ENCODE measurements around the gene TENM4. TPM values are rescaled to one million over a fixed set of nuclear protein-coding genes. Genes with fewer than 3 reads are reported as not detected.

Gene TENM4
- polyA plus RNA-seq, 1 donor from 2014 or later: 16.8 TPM

DNA sequence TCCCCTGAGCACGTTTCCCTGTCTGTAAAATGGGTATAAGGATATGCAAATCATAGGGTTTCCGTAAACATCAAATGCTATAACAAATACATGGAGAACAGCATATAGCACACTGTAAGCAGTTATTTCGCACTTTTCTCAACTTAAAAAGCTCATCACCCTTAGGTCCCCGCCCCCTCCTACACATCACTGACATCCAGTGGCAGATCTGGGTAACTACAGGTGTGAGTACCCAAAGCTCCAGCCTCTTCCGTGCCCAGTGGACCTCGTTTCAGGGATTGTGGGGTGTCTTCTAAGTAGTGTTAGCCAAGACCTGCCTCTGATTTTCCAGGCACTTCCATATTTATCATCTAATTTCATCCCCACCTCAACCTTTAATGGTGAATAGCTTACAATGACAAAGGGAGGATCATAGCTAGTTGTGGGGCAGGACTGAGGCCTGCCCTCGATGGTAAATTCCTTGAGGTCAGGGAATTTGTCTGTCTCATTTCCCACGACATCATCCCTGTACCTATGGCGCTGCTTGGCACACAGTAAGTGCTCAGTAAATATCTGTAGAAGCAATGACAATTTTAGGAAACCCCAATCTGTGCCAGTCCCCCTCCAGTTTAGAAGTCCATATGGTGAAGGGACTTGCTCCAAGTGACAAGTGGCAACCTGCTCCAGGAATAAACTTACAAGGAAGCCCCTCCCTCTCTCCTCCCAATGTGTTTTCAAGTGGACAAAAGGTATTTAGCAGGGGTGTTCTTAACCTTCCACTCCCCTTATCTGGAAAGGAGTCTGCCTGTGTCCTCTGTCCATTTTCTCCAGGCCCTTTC, 340.5 kb downstream of the TENM4 start:
- no peaks in the 10 kb centered on the region for H3K9me2 ChIP-seq (ENCODE audit: insufficient read depth, low read length)
- no peaks in the 10 kb centered on the region for H3K9me3 ChIP-seq (ENCODE audit: low read length)
- no peak overlapping the region for H3K9ac ChIP-seq (ENCODE audit: low read length)
- no peaks in the 10 kb centered on the region for H4K20me1 ChIP-seq (ENCODE audit: insufficient read depth)
- H3K27me3 ChIP-seq (ENCODE audit: insufficient read depth, low read depth, low read length): no peaks in the 10 kb centered on the region
- no peaks in the 10 kb centered on the region for H3K79me2 ChIP-seq (replicated peaks; ENCODE audit: insufficient read depth, low read length)
- H3K27ac ChIP-seq (ENCODE audit: low read length): no peak overlapping the region
- no peaks in the 10 kb centered on the region for H3K36me3 ChIP-seq (ENCODE audit: insufficient read depth, low read length)
- H3K4me3 ChIP-seq (ENCODE audit: low read length): no peak overlapping the region
- no peak for TF ChIP-seq MXI1 (conservative IDR thresholded peaks at IDR 0.05; ENCODE audit: poor library complexity, severe bottlenecking)
- no peak for TF ChIP-seq EP300 (conservative IDR thresholded peaks at IDR 0.05; ENCODE audit: poor library complexity, severe bottlenecking)
- TF ChIP-seq POLR2AphosphoS5 (IDR thresholded peaks at IDR 0.05): no peak
- no peak for TF ChIP-seq RAD21 (conservative IDR thresholded peaks at IDR 0.05)
- no peak for TF ChIP-seq TAF1 (IDR thresholded peaks at IDR 0.05; ENCODE audit: low read depth)
- TF ChIP-seq, protein P1, sequence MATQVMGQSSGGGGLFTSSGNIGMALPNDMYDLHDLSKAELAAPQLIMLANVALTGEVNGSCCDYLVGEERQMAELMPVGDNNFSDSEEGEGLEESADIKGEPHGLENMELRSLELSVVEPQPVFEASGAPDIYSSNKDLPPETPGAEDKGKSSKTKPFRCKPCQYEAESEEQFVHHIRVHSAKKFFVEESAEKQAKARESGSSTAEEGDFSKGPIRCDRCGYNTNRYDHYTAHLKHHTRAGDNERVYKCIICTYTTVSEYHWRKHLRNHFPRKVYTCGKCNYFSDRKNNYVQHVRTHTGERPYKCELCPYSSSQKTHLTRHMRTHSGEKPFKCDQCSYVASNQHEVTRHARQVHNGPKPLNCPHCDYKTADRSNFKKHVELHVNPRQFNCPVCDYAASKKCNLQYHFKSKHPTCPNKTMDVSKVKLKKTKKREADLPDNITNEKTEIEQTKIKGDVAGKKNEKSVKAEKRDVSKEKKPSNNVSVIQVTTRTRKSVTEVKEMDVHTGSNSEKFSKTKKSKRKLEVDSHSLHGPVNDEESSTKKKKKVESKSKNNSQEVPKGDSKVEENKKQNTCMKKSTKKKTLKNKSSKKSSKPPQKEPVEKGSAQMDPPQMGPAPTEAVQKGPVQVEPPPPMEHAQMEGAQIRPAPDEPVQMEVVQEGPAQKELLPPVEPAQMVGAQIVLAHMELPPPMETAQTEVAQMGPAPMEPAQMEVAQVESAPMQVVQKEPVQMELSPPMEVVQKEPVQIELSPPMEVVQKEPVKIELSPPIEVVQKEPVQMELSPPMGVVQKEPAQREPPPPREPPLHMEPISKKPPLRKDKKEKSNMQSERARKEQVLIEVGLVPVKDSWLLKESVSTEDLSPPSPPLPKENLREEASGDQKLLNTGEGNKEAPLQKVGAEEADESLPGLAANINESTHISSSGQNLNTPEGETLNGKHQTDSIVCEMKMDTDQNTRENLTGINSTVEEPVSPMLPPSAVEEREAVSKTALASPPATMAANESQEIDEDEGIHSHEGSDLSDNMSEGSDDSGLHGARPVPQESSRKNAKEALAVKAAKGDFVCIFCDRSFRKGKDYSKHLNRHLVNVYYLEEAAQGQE (IDR thresholded peaks at IDR 0.05; ENCODE audit: borderline replicate concordance): no peak
- TF ChIP-seq, protein P2, sequence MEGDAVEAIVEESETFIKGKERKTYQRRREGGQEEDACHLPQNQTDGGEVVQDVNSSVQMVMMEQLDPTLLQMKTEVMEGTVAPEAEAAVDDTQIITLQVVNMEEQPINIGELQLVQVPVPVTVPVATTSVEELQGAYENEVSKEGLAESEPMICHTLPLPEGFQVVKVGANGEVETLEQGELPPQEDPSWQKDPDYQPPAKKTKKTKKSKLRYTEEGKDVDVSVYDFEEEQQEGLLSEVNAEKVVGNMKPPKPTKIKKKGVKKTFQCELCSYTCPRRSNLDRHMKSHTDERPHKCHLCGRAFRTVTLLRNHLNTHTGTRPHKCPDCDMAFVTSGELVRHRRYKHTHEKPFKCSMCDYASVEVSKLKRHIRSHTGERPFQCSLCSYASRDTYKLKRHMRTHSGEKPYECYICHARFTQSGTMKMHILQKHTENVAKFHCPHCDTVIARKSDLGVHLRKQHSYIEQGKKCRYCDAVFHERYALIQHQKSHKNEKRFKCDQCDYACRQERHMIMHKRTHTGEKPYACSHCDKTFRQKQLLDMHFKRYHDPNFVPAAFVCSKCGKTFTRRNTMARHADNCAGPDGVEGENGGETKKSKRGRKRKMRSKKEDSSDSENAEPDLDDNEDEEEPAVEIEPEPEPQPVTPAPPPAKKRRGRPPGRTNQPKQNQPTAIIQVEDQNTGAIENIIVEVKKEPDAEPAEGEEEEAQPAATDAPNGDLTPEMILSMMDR (IDR thresholded peaks at IDR 0.05; ENCODE audit: poor library complexity, severe bottlenecking): peak; percentile 49
- no peak for TF ChIP-seq EZH2 (IDR thresholded peaks at IDR 0.05; ENCODE audit: borderline replicate concordance, insufficient read depth, low read length, poor library complexity, severe bottlenecking)
- no peaks in the 10 kb centered on the region for H3F3A ChIP-seq (ENCODE audit: insufficient read depth, low read length, poor library complexity, severe bottlenecking)
- no peak overlapping the region for H2AFZ ChIP-seq (ENCODE audit: low read depth, low read length)
- no peak overlapping the region for H3K4me2 ChIP-seq (ENCODE audit: low read length)

DNA sequence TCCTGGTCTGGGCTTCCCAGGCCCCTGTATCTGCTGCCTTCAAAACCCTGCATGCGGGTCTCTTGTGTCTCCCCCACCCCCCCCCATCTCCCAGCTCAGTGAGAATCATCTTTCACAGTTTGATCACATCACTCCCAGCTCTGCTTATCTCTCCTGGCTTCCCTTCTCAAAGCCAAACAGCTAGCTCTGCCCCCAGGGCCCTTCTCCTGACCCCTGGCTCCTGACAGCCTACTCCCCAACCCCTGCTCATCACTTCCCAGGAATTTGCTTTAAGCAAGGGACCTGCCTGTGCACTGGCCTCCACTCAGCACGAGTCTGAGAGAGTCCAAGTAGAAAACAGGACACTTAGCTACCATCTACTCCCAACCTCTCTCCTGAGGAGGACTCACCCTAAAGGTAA, 342.7 kb downstream of the TENM4 start:
- H3K79me2 ChIP-seq (replicated peaks; ENCODE audit: insufficient read depth, low read length): no peaks in the 10 kb centered on the region

More for the DNA sequence above, 342.7 kb downstream of the TENM4 start:
- Histone ChIP-seq H3K4me3 (ENCODE audit: low read length) (no peak overlapping the region), H3F3A (ENCODE audit: insufficient read depth, low read length, poor library complexity, severe bottlenecking) (no peaks in the 10 kb centered on the region), H3K9me2 (ENCODE audit: insufficient read depth, low read length) (no peaks in the 10 kb centered on the region), H3K27me3 (ENCODE audit: insufficient read depth, low read depth, low read length) (no peaks in the 10 kb centered on the region), H3K27ac (ENCODE audit: low read length) (no peak overlapping the region), H3K9ac (ENCODE audit: low read length) (no peak overlapping the region), H4K20me1 (ENCODE audit: insufficient read depth) (no peaks in the 10 kb centered on the region), H3K4me2 (ENCODE audit: low read length) (no peak overlapping the region), H2AFZ (ENCODE audit: low read depth, low read length) (no peak overlapping the region), H3K36me3 (ENCODE audit: insufficient read depth, low read length) (no peaks in the 10 kb centered on the region), H3K9me3 (ENCODE audit: low read length) (no peaks in the 10 kb centered on the region)
- TF ChIP-seq, protein P1 (IDR thresholded peaks at IDR 0.05; ENCODE audit: borderline replicate concordance): no peak
- TF ChIP-seq TAF1 (IDR thresholded peaks at IDR 0.05; ENCODE audit: low read depth) (no peak), RAD21 (conservative IDR thresholded peaks at IDR 0.05) (no peak), EP300 (conservative IDR thresholded peaks at IDR 0.05; ENCODE audit: poor library complexity, severe bottlenecking) (no peak), POLR2AphosphoS5 (IDR thresholded peaks at IDR 0.05) (no peak), MXI1 (conservative IDR thresholded peaks at IDR 0.05; ENCODE audit: poor library complexity, severe bottlenecking) (no peak), SMC3 (conservative IDR thresholded peaks at IDR 0.05; ENCODE audit: poor library complexity) (no peak), EZH2 (IDR thresholded peaks at IDR 0.05; ENCODE audit: borderline replicate concordance, insufficient read depth, low read length, poor library complexity, severe bottlenecking) (no peak)
- TF ChIP-seq, protein P2 (IDR thresholded peaks at IDR 0.05; ENCODE audit: poor library complexity, severe bottlenecking): no peak
